Fibroblast of pulmonary artery (primary cell): ENCODE results near the gene SMIM26.

Experiments
- DNase-seq: peaks from one replicate; pipeline ENCODE4 v3.0.0-alpha.2; 2010; ENCODE audit warnings: low read depth
- H3K4me3 ChIP-seq: replicated peaks from 2 replicates; pipeline ENCODE4 v1.5.1; 2011; ENCODE audit warnings: low read depth, mild to moderate bottlenecking, control low read depth, low read length, moderate library complexity
- CTCF ChIP-seq: IDR thresholded peaks from 2 replicates; pipeline ENCODE4 v1.5.1; 2011; ENCODE audit warnings: mild to moderate bottlenecking, control low read depth, low read length, inconsistent platforms; ENCODE audit errors: missing control alignments

The SMIM26 gene

GRCh38 chr20:18532626-18533025, 34.6 kb upstream of the SMIM26 start:
- no peak for DNase-seq
- TF ChIP-seq CTCF, result no peak
- no peak overlapping the region for H3K4me3 ChIP-seq

- DNase-seq, result no peak
- no peak for TF ChIP-seq CTCF
- H3K4me3 ChIP-seq, result no peak overlapping the region
These were observed 33.7 kb upstream of the SMIM26 start for GRCh38 chr20:18533491-18533890.

GRCh38 chr20:18533978-18534644, 33.1 kb upstream of the SMIM26 start:
- no peak overlapping the region for H3K4me3 ChIP-seq
- no peak for DNase-seq
- no peak for TF ChIP-seq CTCF

- no peak overlapping the region for H3K4me3 ChIP-seq
- DNase-seq, result no peak
- no peak for TF ChIP-seq CTCF
These were observed 29.6 kb upstream of the SMIM26 start for GRCh38 chr20:18537651-18538050.

GRCh38 chr20:18541741-18542140, 25.5 kb upstream of the SMIM26 start:
- no peak for DNase-seq
- no peak overlapping the region for H3K4me3 ChIP-seq
- TF ChIP-seq CTCF, result no peak

- H3K4me3 ChIP-seq, result no peak overlapping the region
- no peak for TF ChIP-seq CTCF
These were observed 24.0 kb upstream of the SMIM26 start for GRCh38 chr20:18543216-18543615.

GRCh38 chr20:18543932-18544331, 23.3 kb upstream of the SMIM26 start:
- TF ChIP-seq CTCF, result no peak
- no peak for DNase-seq
- H3K4me3 ChIP-seq, result no peak overlapping the region

More at GRCh38 chr20:18543216-18543615, 24.0 kb upstream of the SMIM26 start:
- no peak for DNase-seq
